Keratinocyte (primary cell): ENCODE data around the gene XKR3. TPM values are rescaled to one million over a fixed set of nuclear protein-coding genes. Genes with fewer than 3 reads are reported as not detected.
A peak's percentile ranks its signal among the peaks of the same experiment; 100 is the strongest.

Experiments used
- DNase-seq: peaks from one replicate; pipeline ENCODE4 v3.0.0-alpha.2; 2011; ENCODE audit warnings: low read depth, missing footprints, low spot score
- FAIRE-seq: peaks from 2 replicates; lab custom pipeline; 2011; peaks lifted over from hg19 to GRCh38; lab: Jason Lieb, UNC
- H2AFZ ChIP-seq: 2 replicates; pipeline ENCODE4 v1.6.0; 2012; ENCODE audit warnings: low read length, control low read depth, inconsistent platforms; ENCODE audit not compliant: control insufficient read depth
- H3K27ac ChIP-seq: 2 replicates; pipeline ENCODE4 v1.5.1; 2011; ENCODE audit warnings: low read length; ENCODE audit not compliant: control insufficient read depth, insufficient read depth
- H3K27me3 ChIP-seq: 3 replicates; pipeline ENCODE4 v1.6.0; 2011; ENCODE audit warnings: low read length; ENCODE audit not compliant: control insufficient read depth, insufficient read depth; ENCODE audit errors: extremely low read depth
- H3K36me3 ChIP-seq, 2 experiments: 2 replicates in 1 of 2; 3 replicates in 1 of 2; pipeline ENCODE4 v1.5.1; 2011; ENCODE audit warnings: low read length in 2 of 2, mild to moderate bottlenecking in 1 of 2; ENCODE audit not compliant: control insufficient read depth in 2 of 2, insufficient read depth in 2 of 2; ENCODE audit errors: extremely low read depth in 1 of 2
- H3K4me1 ChIP-seq: 3 replicates; pipeline ENCODE4 v1.5.1; 2011; ENCODE audit warnings: low read length; ENCODE audit not compliant: control insufficient read depth, insufficient read depth; ENCODE audit errors: extremely low read depth
- H3K4me2 ChIP-seq: 3 replicates; pipeline ENCODE4 v1.6.0; 2011; ENCODE audit warnings: low read depth, low read length; ENCODE audit not compliant: control insufficient read depth, insufficient read depth; ENCODE audit errors: extremely low read depth
- H3K4me3 ChIP-seq, 3 experiments: fragments of 200-600 bp in 1 of 3; sonication (generic) in 1 of 3; 2 replicates in 2 of 3; 3 replicates in 1 of 3; pipeline ENCODE4 v1.5.1; 2011 to 2016; ENCODE audit warnings: low read length in 3 of 3, mild to moderate bottlenecking in 3 of 3, control low read depth in 2 of 3, inconsistent platforms in 1 of 3, low read depth in 1 of 3, mixed read lengths in 1 of 3, mixed run types in 1 of 3, moderate library complexity in 1 of 3; ENCODE audit not compliant: control insufficient read depth in 2 of 3, insufficient read depth in 2 of 3; ENCODE audit errors: extremely low read depth in 1 of 3
- H3K79me2 ChIP-seq: 2 replicates; pipeline ENCODE4 v1.6.0; 2012; ENCODE audit warnings: low read length; ENCODE audit not compliant: control insufficient read depth, insufficient read depth
- H3K9ac ChIP-seq: 3 replicates; pipeline ENCODE4 v1.6.0; 2011; ENCODE audit warnings: low read length; ENCODE audit not compliant: control insufficient read depth, insufficient read depth; ENCODE audit errors: extremely low read depth
- H3K9me1 ChIP-seq: 3 replicates; pipeline ENCODE4 v1.6.0; 2011; ENCODE audit warnings: low read length; ENCODE audit not compliant: control insufficient read depth, insufficient read depth; ENCODE audit errors: extremely low read depth
- H3K9me3 ChIP-seq: 2 replicates; pipeline ENCODE4 v1.5.1; 2012; ENCODE audit warnings: low read depth, low read length; ENCODE audit not compliant: control insufficient read depth
- H4K20me1 ChIP-seq: 3 replicates; pipeline ENCODE4 v1.6.0; 2011; ENCODE audit warnings: low read length; ENCODE audit not compliant: control insufficient read depth, insufficient read depth; ENCODE audit errors: extremely low read depth
- CTCF ChIP-seq, 3 experiments: IDR thresholded peaks in 1 of 3; conservative IDR thresholded peaks in 1 of 3; optimal IDR thresholded peaks in 1 of 3; 2 replicates in 2 of 3; 3 replicates in 1 of 3; pipeline versions ENCODE3 to v1.5.1; 2011; ENCODE audit warnings: low read length in 3 of 3, mild to moderate bottlenecking in 3 of 3, moderate library complexity in 2 of 3, control low read depth in 1 of 3, inconsistent platforms in 1 of 3; ENCODE audit not compliant: insufficient read depth in 2 of 3; ENCODE audit errors: extremely low read depth in 1 of 3
- EZH2 ChIP-seq: IDR thresholded peaks from one replicate; pipeline ENCODE4 v1.6.1; 2012; ENCODE audit warnings: inconsistent platforms, mild to moderate bottlenecking, low read length, moderate library complexity
- dilution Hi-C: fragments of 300-500 bp; cut with MboI; formaldehyde crosslinking; loops from one replicate; pipeline ENCODE4 v1.7.0; 2020; ENCODE audit warnings: low sequenced_read_pairs; ENCODE audit not compliant: extremely low pct_ligation_motif_present
- polyA plus RNA-seq, 5 experiments: library from polyadenylated mRNA; depleted of rRNA in 3 of 5; stranded (reverse) in 3 of 5; stranded (forward) in 1 of 5; unstranded in 1 of 5; fragments of >200 nt; gene quantifications; 1 replicate in 1 of 5; 2 replicates in 3 of 5; 3 replicates in 1 of 5; pipeline versions ENCODE4 v1.2.1 to v1.2.3, GENCODE V29; 2011 to 2012; ENCODE audit warnings: missing spikeins in 2 of 5, low read depth in 1 of 5, low replicate concordance in 1 of 5

XKR3 gene
- polyA plus RNA-seq, 1 donor (not counting 4 experiments of a cell fraction or from before 2014, with no cell fraction given): not detected

GRCh38 chr22:16789860-16790493, 35.2 kb downstream of the XKR3 start:
- Histone ChIP-seq H4K20me1 (no peaks in the 10 kb centered on the region), H3K27ac (no peak overlapping the region), H3K27me3 (no peaks in the 10 kb centered on the region), H3K9me3 (no peaks in the 10 kb centered on the region), H3K79me2 (no peaks in the 10 kb centered on the region), H3K36me3 (no peaks in the 10 kb centered on the region), H3K9ac (no peak overlapping the region), H3K4me1 (no peaks in the 10 kb centered on the region), H3K9me1 (no peaks in the 10 kb centered on the region), H2AFZ (no peak overlapping the region), H3K4me3 (no peak overlapping the region), H3K4me2 (no peak overlapping the region)
- dilution Hi-C loops: no loop called here
- TF ChIP-seq CTCF (optimal IDR thresholded peaks at IDR 0.05 in 1 of 3, IDR thresholded peaks at IDR 0.05 in 1 of 3, conservative IDR thresholded peaks at IDR 0.05 in 1 of 3; ENCODE audit: extremely low read depth in 1 of 3, insufficient read depth in 2 of 3, low read length in 3 of 3) (no peak), EZH2 (no peak)
- DNase-seq: no peak
- FAIRE-seq: no peak

DNA sequence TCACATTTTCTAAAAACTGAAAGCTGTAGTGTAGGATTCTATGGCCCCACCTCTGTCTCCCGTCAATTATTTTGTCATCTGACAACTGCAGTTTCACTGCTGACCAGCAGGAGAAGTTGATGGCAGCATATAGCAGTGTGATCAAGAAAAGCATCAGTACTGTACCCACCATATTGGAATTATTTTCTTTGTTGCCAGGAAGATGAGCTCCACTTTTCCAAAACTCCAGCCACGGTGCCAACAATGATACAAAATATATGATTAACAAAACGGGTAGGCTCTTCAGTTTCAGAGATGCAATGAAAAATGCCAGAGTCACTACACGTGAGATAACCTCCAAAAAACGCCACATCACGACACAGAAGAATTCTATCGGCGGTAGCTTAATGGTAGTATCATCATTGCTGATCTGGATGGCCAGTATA, 41.3 kb downstream of the XKR3 start:
- DNase-seq (no peak), FAIRE-seq (no peak)
- Histone ChIP-seq H3K4me2 (no peak overlapping the region), H3K9ac (no peak overlapping the region), H3K9me3 (no peaks in the 10 kb centered on the region), H3K4me1 (no peaks in the 10 kb centered on the region), H3K9me1 (no peaks in the 10 kb centered on the region), H3K36me3 (no peaks in the 10 kb centered on the region), H2AFZ (no peak overlapping the region), H3K79me2 (no peaks in the 10 kb centered on the region), H3K27me3 (no peaks in the 10 kb centered on the region), H3K4me3 (no peak overlapping the region), H4K20me1 (no peaks in the 10 kb centered on the region), H3K27ac (no peak overlapping the region)
- TF ChIP-seq CTCF (optimal IDR thresholded peaks at IDR 0.05 in 1 of 3, IDR thresholded peaks at IDR 0.05 in 1 of 3, conservative IDR thresholded peaks at IDR 0.05 in 1 of 3; ENCODE audit: extremely low read depth in 1 of 3, insufficient read depth in 2 of 3, low read length in 3 of 3) (peak in 2 of 3 experiments; percentile 23 to 42), EZH2 (no peak)
- dilution Hi-C loops: no loop called here
